Right hindlimb (tissue), 1 donor: ENCODE data around the gene DSTN.
A peak's percentile ranks its signal among the peaks of the same experiment; 100 is the strongest.
"Not testable (repeated sequence)": the region's sequence is repeated elsewhere in the genome, so short reads cannot be mapped to it uniquely, and the experiment has no call there.

Source experiments
- DNase-seq: peaks from one replicate; pipeline ENCODE4 v3.0.0-alpha.2; 2018

DSTN gene

GRCh38 chr20:17653835-17654648, 84.2 kb downstream of the DSTN start:
- DNase-seq: no peak

GRCh38 chr20:17654649-17655285, 84.9 kb downstream of the DSTN start:
- peak; percentile 44 for DNase-seq

GRCh38 chr20:17655286-17655651, 85.4 kb downstream of the DSTN start:
- no peak for DNase-seq

GRCh38 chr20:17655865-17656479, 86.1 kb downstream of the DSTN start:
- no peak for DNase-seq

GRCh38 chr20:17657079-17657825, 87.4 kb downstream of the DSTN start:
- no peak for DNase-seq

GRCh38 chr20:17657898-17658647, 88.2 kb downstream of the DSTN start:
- DNase-seq: no peak

GRCh38 chr20:17658648-17658993, 88.7 kb downstream of the DSTN start:
- no peak for DNase-seq

- DNase-seq: not testable (repeated sequence)
Observed at GRCh38 chr20:17659344-17659743, 89.5 kb downstream of the DSTN start.
